Fibroblast of lung (primary cell): ENCODE results near the gene VPS4B.

ENCODE experiments used
- CTCF ChIP-seq, 2 donors: IDR thresholded peaks in 1 of 2; conservative IDR thresholded peaks in 1 of 2; 1 replicate in 1 of 2; 2 replicates in 1 of 2; pipeline ENCODE4 v1.5.1; 2011 to 2012; ENCODE audit warnings: low read length in 2 of 2, control low read depth in 1 of 2, inconsistent platforms in 1 of 2, low read depth in 1 of 2, mild to moderate bottlenecking in 1 of 2
- EZH2 ChIP-seq: IDR thresholded peaks from 2 replicates; pipeline ENCODE4 v1.5.1; 2012; ENCODE audit warnings: low read length, control low read depth, mild to moderate bottlenecking; ENCODE audit errors: missing control alignments

- TF ChIP-seq CTCF (conservative IDR thresholded peaks at IDR 0.05 in 1 of 2, IDR thresholded peaks at IDR 0.05 in 1 of 2; ENCODE audit: low read depth in 1 of 2, low read length in 2 of 2) (no peak), EZH2 (no peak)
Measured at GRCh38 chr18:63454497-63454896, 32.2 kb upstream of the VPS4B start.
